Nephron progenitor cell (in vitro differentiated cells): ENCODE results near the gene LIN7B.

Experiments used
- DNase-seq: peaks from one replicate; pipeline ENCODE4 v3.0.0; 2021
- H3K27ac Mint-ChIP-seq: 2 replicates; pipeline ENCODE4 v1.8.0; 2021; ENCODE audit warnings: mild to moderate bottlenecking, moderate library complexity, mixed read lengths
- H3K27me3 Mint-ChIP-seq: 2 replicates; pipeline ENCODE4 v1.8.0; 2021; ENCODE audit warnings: mild to moderate bottlenecking, low read depth, mixed read lengths; ENCODE audit not compliant: poor library complexity
- H3K36me3 Mint-ChIP-seq: 2 replicates; pipeline ENCODE4 v1.8.0; 2021; ENCODE audit warnings: low read depth, mixed read lengths
- H3K4me1 Mint-ChIP-seq: 2 replicates; pipeline ENCODE4 v1.8.0; 2021; ENCODE audit warnings: mixed read lengths
- H3K4me3 Mint-ChIP-seq: 2 replicates; pipeline ENCODE4 v1.8.0; 2021; ENCODE audit warnings: mild to moderate bottlenecking, moderate library complexity, mixed read lengths
- H3K9me3 Mint-ChIP-seq: 2 replicates; pipeline ENCODE4 v1.8.0; 2021; ENCODE audit warnings: mild to moderate bottlenecking, moderate library complexity, mixed read lengths
- CTCF ChIP-seq: fragments of 200-600 bp; sonication (generic); IDR thresholded peaks from 2 replicates; pipeline ENCODE4 v1.5.0; 2021; ENCODE audit warnings: antibody characterized with exemption

The LIN7B gene

GRCh38 chr19:49161987-49162386 lies 47.8 kb downstream of the LIN7B start:
- H3K27ac Mint-ChIP-seq = no peak overlapping the region
- H3K36me3 Mint-ChIP-seq = peaks cover 5% of the 10 kb centered on the region
- TF ChIP-seq CTCF = no peak
- H3K4me3 Mint-ChIP-seq = no peak overlapping the region
- DNase-seq = no peak
- H3K27me3 Mint-ChIP-seq = peaks cover 12% of the 10 kb centered on the region
- H3K4me1 Mint-ChIP-seq = peaks cover 49% of the 10 kb centered on the region
- no peaks in the 10 kb centered on the region for H3K9me3 Mint-ChIP-seq

- Mint-ChIP-seq H3K4me3 (no peak overlapping the region), H3K9me3 (no peaks in the 10 kb centered on the region), H3K4me1 (peaks cover 35% of the 10 kb centered on the region), H3K27me3 (peaks cover 13% of the 10 kb centered on the region), H3K36me3 (peaks cover 5% of the 10 kb centered on the region), H3K27ac (no peak overlapping the region)
- TF ChIP-seq CTCF = no peak
- DNase-seq = no peak
These were observed 51.1 kb downstream of the LIN7B start for GRCh38 chr19:49165111-49165750.

- Mint-ChIP-seq H3K4me3 (no peak overlapping the region), H3K27me3 (peaks cover 13% of the 10 kb centered on the region), H3K9me3 (no peaks in the 10 kb centered on the region), H3K27ac (no peak overlapping the region), H3K36me3 (peaks cover 3% of the 10 kb centered on the region), H3K4me1 (peaks cover 28% of the 10 kb centered on the region)
- peak; percentile 37 for DNase-seq
- TF ChIP-seq CTCF = no peak
These were observed 51.7 kb downstream of the LIN7B start for GRCh38 chr19:49165865-49166301.

- peaks cover 20% of the 10 kb centered on the region for H3K4me1 Mint-ChIP-seq
- DNase-seq = peak; percentile 17
- no peak overlapping the region for H3K4me3 Mint-ChIP-seq
- TF ChIP-seq CTCF = no peak
- no peaks in the 10 kb centered on the region for H3K9me3 Mint-ChIP-seq
- H3K27ac Mint-ChIP-seq = no peak overlapping the region
- peaks cover 13% of the 10 kb centered on the region for H3K27me3 Mint-ChIP-seq
- H3K36me3 Mint-ChIP-seq = no peaks in the 10 kb centered on the region
These were observed 53.8 kb downstream of the LIN7B start for GRCh38 chr19:49167857-49168409.
